WTC11 (cell line): ENCODE measurements around the gene MVB12A. TPM values are rescaled to one million over a fixed set of nuclear protein-coding genes. Genes with fewer than 3 reads are reported as not detected.
A peak's percentile ranks its signal among the peaks of the same experiment; 100 is the strongest.

Experiments
- ATAC-seq: fragments of 200-7000 bp; cut with Tn5 transposase; 2 replicates; pipeline ENCODE4 v1.10.0; 2021; ENCODE audit warnings: mild to moderate bottlenecking, moderate library complexity
- CTCF ChIA-PET: fragments of 300-600 bp; sonication (Branson Sonifier 250); formaldehyde crosslinking; loops from one replicate; lab custom pipeline; 2021; ENCODE audit warnings: antibody characterized with exemption; lab: Charles Lee
- POLR2A ChIA-PET: fragments of 350-600 bp; sonication (Branson Sonifier 250); formaldehyde crosslinking; loops from one replicate; lab custom pipeline; 2021; ENCODE audit warnings: antibody characterized with exemption; lab: Charles Lee
- DNase-seq: peaks from one replicate; pipeline ENCODE4 v3.0.0; 2021; ENCODE audit warnings: low spot score
- H3K27ac Mint-ChIP-seq: 2 replicates; pipeline ENCODE4 v1.8.0; 2021; ENCODE audit warnings: mixed read lengths
- H3K27me3 Mint-ChIP-seq: 2 replicates; pipeline ENCODE4 v1.8.0; 2021; ENCODE audit warnings: low read depth, mild to moderate bottlenecking, moderate library complexity, mixed read lengths
- H3K36me3 Mint-ChIP-seq: 2 replicates; pipeline ENCODE4 v1.8.0; 2021; ENCODE audit warnings: mixed read lengths
- H3K4me1 Mint-ChIP-seq: 2 replicates; pipeline ENCODE4 v1.8.0; 2022; ENCODE audit warnings: mixed read lengths
- H3K4me3 Mint-ChIP-seq: 2 replicates; pipeline ENCODE4 v1.8.0; 2021; ENCODE audit warnings: mild to moderate bottlenecking, moderate library complexity, mixed read lengths
- H3K9me3 Mint-ChIP-seq: 2 replicates; pipeline ENCODE4 v1.8.0; 2021; ENCODE audit warnings: mixed read lengths
- ATF1 ChIP-seq: sonication (generic); formaldehyde crosslinking; IDR thresholded peaks from 2 replicates; pipeline ENCODE4 v1.8.1; 2023; ENCODE audit warnings: mild to moderate bottlenecking, moderate library complexity, missing genetic modification reagents
- CTCF ChIP-seq: fragments of 200-600 bp; IDR thresholded peaks from 2 replicates; pipeline ENCODE4 v1.8.0; 2022; ENCODE audit warnings: antibody characterized with exemption
- ERG ChIP-seq: fragments of 250-450 bp; sonication (Bioruptor Pico); IDR thresholded peaks from 2 replicates; pipeline ENCODE4 v1.8.0; 2021; ENCODE audit warnings: mild to moderate bottlenecking
- FOXK1 ChIP-seq: sonication (generic); formaldehyde crosslinking; IDR thresholded peaks from 2 replicates; pipeline ENCODE4 v1.8.0; 2022; ENCODE audit warnings: mild to moderate bottlenecking, moderate library complexity, missing genetic modification reagents
- FOXP1 ChIP-seq: sonication (generic); formaldehyde crosslinking; IDR thresholded peaks from 2 replicates; pipeline ENCODE4 v1.8.0; 2022; ENCODE audit warnings: missing genetic modification reagents, mild to moderate bottlenecking, moderate library complexity, borderline replicate concordance
- GTF2I ChIP-seq: fragments of 250-450 bp; sonication (Bioruptor Pico); conservative IDR thresholded peaks from 2 replicates; pipeline ENCODE4 v1.4.0; 2021; ENCODE audit warnings: mild to moderate bottlenecking
- JAZF1 ChIP-seq: fragments of 250-450 bp; sonication (Bioruptor Pico); IDR thresholded peaks from 2 replicates; pipeline ENCODE4 v1.9.0; 2021; ENCODE audit warnings: moderate library complexity, mild to moderate bottlenecking, inconsistent platforms
- MLX ChIP-seq: sonication (generic); formaldehyde crosslinking; IDR thresholded peaks from 2 replicates; pipeline ENCODE4 v1.8.1; 2023; ENCODE audit warnings: mild to moderate bottlenecking, missing genetic modification reagents, moderate library complexity
- NR2C2 ChIP-seq: sonication (generic); formaldehyde crosslinking; IDR thresholded peaks from 2 replicates; pipeline ENCODE4 v1.8.0; 2022; ENCODE audit warnings: mild to moderate bottlenecking, missing genetic modification reagents
- OVOL2 ChIP-seq: fragments of 250-450 bp; sonication (Bioruptor Pico); IDR thresholded peaks from 2 replicates; pipeline ENCODE4 v1.9.0; 2021; ENCODE audit warnings: mild to moderate bottlenecking, borderline replicate concordance
- PRDM15 ChIP-seq: sonication (generic); formaldehyde crosslinking; IDR thresholded peaks from 2 replicates; pipeline ENCODE4 v1.8.0; 2022; ENCODE audit warnings: missing genetic modification reagents
- PRRX2 ChIP-seq: fragments of 250-450 bp; sonication (Bioruptor Pico); IDR thresholded peaks from 2 replicates; pipeline ENCODE4 v1.8.0; 2021; ENCODE audit warnings: mild to moderate bottlenecking
- TEAD1 ChIP-seq: sonication (generic); formaldehyde crosslinking; IDR thresholded peaks from 2 replicates; pipeline ENCODE4 v1.8.0; 2022; ENCODE audit warnings: mild to moderate bottlenecking, missing genetic modification reagents
- ZNF121 ChIP-seq: sonication (generic); formaldehyde crosslinking; IDR thresholded peaks from 2 replicates; pipeline ENCODE4 v1.8.0; 2023; ENCODE audit warnings: missing genetic modification reagents
- ZNF138 ChIP-seq: sonication (generic); formaldehyde crosslinking; conservative IDR thresholded peaks from 2 replicates; pipeline ENCODE4 v1.8.1; 2022; ENCODE audit warnings: mild to moderate bottlenecking, moderate library complexity, missing genetic modification reagents
- ZNF219 ChIP-seq: sonication (generic); formaldehyde crosslinking; IDR thresholded peaks from 2 replicates; pipeline ENCODE4 v1.8.0; 2023; ENCODE audit warnings: missing genetic modification reagents, mild to moderate bottlenecking, borderline replicate concordance
- ZNF396 ChIP-seq: fragments of 250-450 bp; sonication (Bioruptor Pico); IDR thresholded peaks from 2 replicates; pipeline ENCODE4 v1.8.0; 2021; ENCODE audit warnings: mild to moderate bottlenecking, moderate library complexity, borderline replicate concordance
- total RNA-seq: library from RNA; stranded (reverse); gene quantifications from 3 replicates; pipeline ENCODE4 v1.2.3, GENCODE V29; 2021

Gene MVB12A
- total RNA-seq, 1 experiment from 2014 or later = 58.7 TPM

GRCh38 chr19:17431417-17431816 lies 11.6 kb downstream of the MVB12A start:
- no peak for ATAC-seq
- Mint-ChIP-seq H3K9me3 (no peaks in the 10 kb centered on the region), H3K27me3 (no peaks in the 10 kb centered on the region; the same call in 1 of the 2 replicates), H3K27ac (no peak overlapping the region), H3K4me1 (no peaks in the 10 kb centered on the region), H3K36me3 (no peaks in the 10 kb centered on the region), H3K4me3 (no peak overlapping the region)
- no peak for DNase-seq
- TF ChIP-seq ZNF121 (CRISPR knock-in tag) (peak; percentile 83), NR2C2 (CRISPR knock-in tag) (no peak), ERG (no peak)
- ChIA-PET POLR2A (no interaction called here), CTCF (interaction anchor here (1.3 kb wide), 2 partner anchors 10 to 17 kb away, joined by 5 read pairs; partner anchors contain the start of gene TMEM221)

- no peak for TF ChIP-seq FOXP1 (CRISPR knock-in tag)
- TF ChIP-seq TEAD1 (CRISPR knock-in tag) = no peak
- TF ChIP-seq JAZF1 = no peak
- no peak for TF ChIP-seq FOXK1 (CRISPR knock-in tag)
- no peak for TF ChIP-seq NR2C2 (CRISPR knock-in tag)
- no peak for TF ChIP-seq ERG
- no peak for TF ChIP-seq PRDM15 (CRISPR knock-in tag)
- TF ChIP-seq, all 79 proteins: peak for 0
- H3K27ac Mint-ChIP-seq = no peak overlapping the region
- CTCF ChIA-PET = no interaction called here
Observed at GRCh38 chr19:17435218-17435617, 15.4 kb downstream of the MVB12A start.

GRCh38 chr19:17436094-17436873 lies 16.4 kb downstream of the MVB12A start:
- peaks cover under 1% of the 10 kb centered on the region for H3K36me3 Mint-ChIP-seq
- POLR2A ChIA-PET = interaction anchor here (0.8 kb wide), 1 partner anchor 33 kb away, joined by 3 read pairs; no protein-coding TSS in a partner anchor
- peaks cover 4% of the 10 kb centered on the region for H3K27me3 Mint-ChIP-seq
- H3K9me3 Mint-ChIP-seq = peaks cover 1% of the 10 kb centered on the region
- ATAC-seq (no peak), DNase-seq (no peak)
- CTCF ChIA-PET = interaction anchor here (1.2 to 2.5 kb wide), 2 partner anchors 11 to 17 kb away, joined by 5 to 11 read pairs; partner anchors contain the start of gene MVB12A
- H3K27ac Mint-ChIP-seq = no peak overlapping the region
- H3K4me1 Mint-ChIP-seq = no peaks in the 10 kb centered on the region
- TF ChIP-seq PRRX2 (CRISPR knock-in tag) (no peak), GTF2I (CRISPR knock-in tag) (peak; percentile 71; the same call in 1 of the 2 replicates)
- no peak overlapping the region for H3K4me3 Mint-ChIP-seq

More at GRCh38 chr19:17435218-17435617, 15.4 kb downstream of the MVB12A start:
- DNase-seq = no peak
- no peaks in the 10 kb centered on the region for H3K4me1 Mint-ChIP-seq
- POLR2A ChIA-PET = no interaction called here
- no peak for ATAC-seq
- H3K36me3 Mint-ChIP-seq = no peaks in the 10 kb centered on the region
- H3K27me3 Mint-ChIP-seq = peaks cover 3% of the 10 kb centered on the region
- no peak overlapping the region for H3K4me3 Mint-ChIP-seq
- H3K9me3 Mint-ChIP-seq = no peaks in the 10 kb centered on the region

- Mint-ChIP-seq H3K36me3 (peaks cover 5% of the 10 kb centered on the region), H3K9me3 (peaks cover 7% of the 10 kb centered on the region), H3K27ac (no peak overlapping the region), H3K27me3 (peaks cover 8% of the 10 kb centered on the region), H3K4me3 (no peak overlapping the region), H3K4me1 (no peaks in the 10 kb centered on the region)
- ATAC-seq (no peak), DNase-seq (no peak)
- POLR2A ChIA-PET = interaction anchor here (0.8 kb wide), 1 partner anchor 34 kb away, joined by 3 read pairs; no protein-coding TSS in a partner anchor
- CTCF ChIA-PET = interaction anchor here (1.2 to 2.5 kb wide), 2 partner anchors 12 to 17 kb away, joined by 5 to 11 read pairs; partner anchors contain the start of gene MVB12A
- TF ChIP-seq ZNF219 (CRISPR knock-in tag) = no peak
- TF ChIP-seq OVOL2 (CRISPR knock-in tag) = no peak
- TF ChIP-seq ATF1 (CRISPR knock-in tag) = no peak
- no peak for TF ChIP-seq ZNF138 (CRISPR knock-in tag)
- TF ChIP-seq ZNF396 = no peak
- no peak for TF ChIP-seq MLX (CRISPR knock-in tag)
- TF ChIP-seq ERG = no peak
- TF ChIP-seq CTCF = no peak
Observed at GRCh38 chr19:17436874-17437267, 17.0 kb downstream of the MVB12A start.
